HAP-1 (cell line): ENCODE measurements around the gene TEPSIN.

Source experiments
- DNase-seq, 2 experiments: peaks; one replicate each; pipeline ENCODE4 v3.0.0-alpha.2; 2016 to 2020; ENCODE audit warnings: low spot score in 2 of 2
- H3K27me3 ChIP-seq: fragments of 250-450 bp; sonication (Bioruptor Pico); 2 replicates; pipeline ENCODE4 v1.5.1; 2020; ENCODE audit warnings: low read depth, mild to moderate bottlenecking, moderate library complexity
- H3K36me3 ChIP-seq: fragments of 250-450 bp; sonication (Bioruptor Pico); replicated peaks from 2 replicates; pipeline ENCODE4 v1.5.1; 2020; ENCODE audit warnings: mild to moderate bottlenecking
- H3K4me1 ChIP-seq: fragments of 250-450 bp; sonication (Bioruptor Pico); 2 replicates; pipeline ENCODE4 v1.5.1; 2020; ENCODE audit warnings: mild to moderate bottlenecking
- H3K4me3 ChIP-seq: fragments of 250-450 bp; sonication (Bioruptor Pico); 2 replicates; pipeline ENCODE4 v1.5.1; 2020; ENCODE audit warnings: mild to moderate bottlenecking, moderate library complexity
- H3K9me3 ChIP-seq: fragments of 250-450 bp; sonication (Bioruptor Pico); 2 replicates; pipeline ENCODE4 v1.5.1; 2020; ENCODE audit warnings: mild to moderate bottlenecking, moderate library complexity
- in situ Hi-C: fragments of 300-500 bp; cut with MboI; formaldehyde crosslinking; loops from 3 replicates; pipeline ENCODE4 v1.14.3; 2020; ENCODE audit warnings: low sequenced_read_pairs, inconsistent platforms, mixed read lengths

Gene TEPSIN

GRCh38 chr17:81250286-81251093, 11.6 kb upstream of the TEPSIN start:
- H3K4me3 ChIP-seq, result no peak overlapping the region
- H3K9me3 ChIP-seq, result no peaks in the 10 kb centered on the region
- no peaks in the 10 kb centered on the region for H3K27me3 ChIP-seq
- peaks cover 26% of the 10 kb centered on the region for H3K36me3 ChIP-seq
- in situ Hi-C loops, result no loop called here
- H3K4me1 ChIP-seq, result no peaks in the 10 kb centered on the region; the same call in 1 of the 2 replicates
- no peak for DNase-seq

GRCh38 chr17:81249223-81250040, 10.6 kb upstream of the TEPSIN start:
- Histone ChIP-seq H3K27me3 (no peaks in the 10 kb centered on the region), H3K9me3 (no peaks in the 10 kb centered on the region), H3K4me1 (no peaks in the 10 kb centered on the region), H3K36me3 (peaks cover 26% of the 10 kb centered on the region), H3K4me3 (no peak overlapping the region)
- no peak for DNase-seq
- in situ Hi-C loops, result no loop called here

GRCh38 chr17:81248649-81249048, 9.8 kb upstream of the TEPSIN start:
- Histone ChIP-seq H3K36me3 (peaks cover 22% of the 10 kb centered on the region), H3K27me3 (no peaks in the 10 kb centered on the region), H3K9me3 (no peaks in the 10 kb centered on the region), H3K4me3 (no peak overlapping the region), H3K4me1 (no peaks in the 10 kb centered on the region)
- in situ Hi-C loops, result no loop called here
- DNase-seq, result no peak

GRCh38 chr17:81247339-81247990, 8.6 kb upstream of the TEPSIN start:
- in situ Hi-C loops, result no loop called here
- Histone ChIP-seq H3K27me3 (no peaks in the 10 kb centered on the region), H3K9me3 (no peaks in the 10 kb centered on the region), H3K36me3 (peaks cover 16% of the 10 kb centered on the region), H3K4me1 (no peaks in the 10 kb centered on the region), H3K4me3 (no peak overlapping the region)
- DNase-seq, result no peak

GRCh38 chr17:81246679-81247338, 8.0 kb upstream of the TEPSIN start:
- H3K4me3 ChIP-seq, result no peak overlapping the region
- no peak for DNase-seq
- no peaks in the 10 kb centered on the region for H3K9me3 ChIP-seq
- peaks cover 13% of the 10 kb centered on the region for H3K36me3 ChIP-seq
- no peaks in the 10 kb centered on the region for H3K27me3 ChIP-seq
- H3K4me1 ChIP-seq, result no peaks in the 10 kb centered on the region
- in situ Hi-C loops, result no loop called here

- Histone ChIP-seq H3K27me3 (no peaks in the 10 kb centered on the region), H3K9me3 (no peaks in the 10 kb centered on the region), H3K4me3 (no peak overlapping the region), H3K36me3 (peaks cover 17% of the 10 kb centered on the region), H3K4me1 (no peaks in the 10 kb centered on the region)
- in situ Hi-C loops, result no loop called here
- DNase-seq, result no peak
Observed at GRCh38 chr17:81246343-81246670, 7.5 kb upstream of the TEPSIN start.

GRCh38 chr17:81245665-81246342, 6.9 kb upstream of the TEPSIN start:
- Histone ChIP-seq H3K36me3 (peaks cover 17% of the 10 kb centered on the region), H3K4me1 (no peaks in the 10 kb centered on the region)
- in situ Hi-C loops, result no loop called here

GRCh38 chr17:81245024-81245664, 6.3 kb upstream of the TEPSIN start:
- Histone ChIP-seq H3K36me3 (peaks cover 16% of the 10 kb centered on the region), H3K4me3 (no peak overlapping the region), H3K4me1 (peaks cover 1% of the 10 kb centered on the region; the same call in 1 of the 2 replicates), H3K27me3 (no peaks in the 10 kb centered on the region), H3K9me3 (no peaks in the 10 kb centered on the region)
- in situ Hi-C loops, result no loop called here
- DNase-seq, result no peak

More at GRCh38 chr17:81245665-81246342, 6.9 kb upstream of the TEPSIN start:
- no peak for DNase-seq
- Histone ChIP-seq H3K27me3 (no peaks in the 10 kb centered on the region), H3K4me3 (no peak overlapping the region), H3K9me3 (no peaks in the 10 kb centered on the region)

- no peak for DNase-seq
- Histone ChIP-seq H3K4me3 (no peak overlapping the region), H3K27me3 (no peaks in the 10 kb centered on the region), H3K36me3 (peaks cover 16% of the 10 kb centered on the region), H3K4me1 (peaks cover 3% of the 10 kb centered on the region; the same call in 1 of the 2 replicates), H3K9me3 (no peaks in the 10 kb centered on the region)
- in situ Hi-C loops, result no loop called here
Observed at GRCh38 chr17:81244358-81245023, 5.6 kb upstream of the TEPSIN start.

GRCh38 chr17:81243333-81243664, 4.4 kb upstream of the TEPSIN start:
- H3K4me3 ChIP-seq, result no peak overlapping the region
- H3K4me1 ChIP-seq, result peaks cover 3% of the 10 kb centered on the region; the same call in 1 of the 2 replicates
- H3K9me3 ChIP-seq, result no peaks in the 10 kb centered on the region
- peaks cover 19% of the 10 kb centered on the region for H3K36me3 ChIP-seq
- no peaks in the 10 kb centered on the region for H3K27me3 ChIP-seq
- DNase-seq, result no peak
- in situ Hi-C loops, result no loop called here

GRCh38 chr17:81242421-81243332, 3.8 kb upstream of the TEPSIN start:
- in situ Hi-C loops, result no loop called here

More at GRCh38 chr17:81242421-81243332, 3.8 kb upstream of the TEPSIN start:
- Histone ChIP-seq H3K4me3 (no peak overlapping the region), H3K9me3 (no peaks in the 10 kb centered on the region), H3K27me3 (no peaks in the 10 kb centered on the region), H3K4me1 (peaks cover 3% of the 10 kb centered on the region; the same call in 1 of the 2 replicates), H3K36me3 (peaks cover 19% of the 10 kb centered on the region)
- no peak for DNase-seq
